Kidney epithelial cell (primary cell): ENCODE measurements around the gene CTIF. TPM values are rescaled to one million over a fixed set of nuclear protein-coding genes. Genes with fewer than 3 reads are reported as not detected.

ENCODE experiments used
- DNase-seq: peaks from one replicate; pipeline ENCODE4 v3.0.0-alpha.2; 2010; ENCODE audit warnings: low read depth
- H3K27me3 ChIP-seq: 2 replicates; pipeline ENCODE4 v1.6.0; 2011; ENCODE audit warnings: low read length; ENCODE audit not compliant: control insufficient read depth, insufficient read depth
- H3K36me3 ChIP-seq: 2 replicates; pipeline ENCODE4 v1.5.1; 2011; ENCODE audit warnings: low read length; ENCODE audit not compliant: control insufficient read depth, insufficient read depth
- H3K4me3 ChIP-seq: 2 replicates; pipeline ENCODE4 v1.5.1; 2011; ENCODE audit warnings: low read depth, mild to moderate bottlenecking, control low read depth, low read length
- total RNA-seq: library from RNA; depleted of rRNA; stranded (reverse); fragments of >200 nt; gene quantifications from 2 replicates; pipeline ENCODE4 v1.2.3, GENCODE V29; 2015
- TF ChIP-seq, protein P1 (sequence below): IDR thresholded peaks from 2 replicates; pipeline ENCODE4 v1.5.1; 2011; ENCODE audit warnings: mild to moderate bottlenecking, moderate library complexity, low read length, control low read depth, inconsistent platforms; ENCODE audit not compliant: insufficient read depth, poor library complexity, severe bottlenecking

The CTIF gene
- total RNA-seq, 1 donor from 2014 or later: 24.3 TPM

- TF ChIP-seq, protein P1, sequence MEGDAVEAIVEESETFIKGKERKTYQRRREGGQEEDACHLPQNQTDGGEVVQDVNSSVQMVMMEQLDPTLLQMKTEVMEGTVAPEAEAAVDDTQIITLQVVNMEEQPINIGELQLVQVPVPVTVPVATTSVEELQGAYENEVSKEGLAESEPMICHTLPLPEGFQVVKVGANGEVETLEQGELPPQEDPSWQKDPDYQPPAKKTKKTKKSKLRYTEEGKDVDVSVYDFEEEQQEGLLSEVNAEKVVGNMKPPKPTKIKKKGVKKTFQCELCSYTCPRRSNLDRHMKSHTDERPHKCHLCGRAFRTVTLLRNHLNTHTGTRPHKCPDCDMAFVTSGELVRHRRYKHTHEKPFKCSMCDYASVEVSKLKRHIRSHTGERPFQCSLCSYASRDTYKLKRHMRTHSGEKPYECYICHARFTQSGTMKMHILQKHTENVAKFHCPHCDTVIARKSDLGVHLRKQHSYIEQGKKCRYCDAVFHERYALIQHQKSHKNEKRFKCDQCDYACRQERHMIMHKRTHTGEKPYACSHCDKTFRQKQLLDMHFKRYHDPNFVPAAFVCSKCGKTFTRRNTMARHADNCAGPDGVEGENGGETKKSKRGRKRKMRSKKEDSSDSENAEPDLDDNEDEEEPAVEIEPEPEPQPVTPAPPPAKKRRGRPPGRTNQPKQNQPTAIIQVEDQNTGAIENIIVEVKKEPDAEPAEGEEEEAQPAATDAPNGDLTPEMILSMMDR: no peak
- Histone ChIP-seq H3K27me3 (no peaks in the 10 kb centered on the region), H3K36me3 (no peaks in the 10 kb centered on the region), H3K4me3 (no peak overlapping the region)
- no peak for DNase-seq
These were observed 357.6 kb downstream of the CTIF start for GRCh38 chr18:48896326-48896874.

- Histone ChIP-seq H3K36me3 (no peaks in the 10 kb centered on the region), H3K4me3 (no peak overlapping the region), H3K27me3 (no peaks in the 10 kb centered on the region)
- TF ChIP-seq, protein P1: peak; percentile 6
- no peak for DNase-seq
These were observed 358.2 kb downstream of the CTIF start for GRCh38 chr18:48896875-48897511.

DNA sequence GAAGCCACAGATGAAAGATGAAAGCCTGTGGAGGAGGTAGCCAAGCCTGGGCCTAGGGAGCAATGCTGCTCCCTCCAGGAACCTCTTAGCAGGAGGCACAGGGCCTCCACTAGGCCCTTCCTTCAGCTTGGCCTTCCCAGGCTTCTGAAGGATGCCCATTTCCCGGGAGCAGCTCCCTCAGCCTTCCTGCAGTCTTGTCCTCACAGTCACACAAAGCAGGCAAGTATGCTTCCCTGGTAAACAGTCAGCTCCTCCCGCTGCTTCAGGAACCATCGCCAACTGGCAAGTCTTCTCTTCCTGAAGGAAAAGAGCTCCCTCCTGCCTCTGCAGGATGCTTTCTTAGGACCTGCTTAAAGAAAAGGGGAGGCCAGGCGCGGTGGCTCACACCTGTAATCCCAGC, 358.7 kb downstream of the CTIF start:
- no peak overlapping the region for H3K4me3 ChIP-seq
- no peak for DNase-seq
- no peaks in the 10 kb centered on the region for H3K36me3 ChIP-seq
- TF ChIP-seq, protein P1: no peak
- no peaks in the 10 kb centered on the region for H3K27me3 ChIP-seq

DNA sequence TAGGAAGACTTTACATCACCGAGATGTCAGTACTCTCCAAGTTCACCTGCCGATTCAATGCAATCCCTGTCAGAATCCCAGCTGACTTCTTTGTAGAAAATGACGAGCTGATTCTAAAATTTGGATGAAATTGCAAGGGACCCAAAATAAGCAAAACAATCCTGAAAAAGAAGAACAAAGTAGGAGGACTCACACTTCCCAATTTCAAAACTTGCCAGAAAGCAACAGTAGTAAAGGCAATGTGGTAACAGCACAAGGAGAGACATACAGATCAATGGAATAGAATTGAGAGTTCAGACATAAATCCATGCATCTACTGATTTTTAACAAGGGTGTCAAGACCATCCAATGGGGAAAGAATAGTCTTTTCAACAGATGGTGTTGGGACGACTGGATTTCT, 359.7 kb downstream of the CTIF start:
- TF ChIP-seq, protein P1: no peak
- no peaks in the 10 kb centered on the region for H3K36me3 ChIP-seq
- no peak overlapping the region for H3K4me3 ChIP-seq
- DNase-seq: no peak
- H3K27me3 ChIP-seq: no peaks in the 10 kb centered on the region

GRCh38 chr18:48899558-48900174, 360.8 kb downstream of the CTIF start:
- Histone ChIP-seq H3K27me3 (no peaks in the 10 kb centered on the region), H3K4me3 (no peak overlapping the region), H3K36me3 (no peaks in the 10 kb centered on the region)
- DNase-seq: no peak
- TF ChIP-seq, protein P1: no peak

DNA sequence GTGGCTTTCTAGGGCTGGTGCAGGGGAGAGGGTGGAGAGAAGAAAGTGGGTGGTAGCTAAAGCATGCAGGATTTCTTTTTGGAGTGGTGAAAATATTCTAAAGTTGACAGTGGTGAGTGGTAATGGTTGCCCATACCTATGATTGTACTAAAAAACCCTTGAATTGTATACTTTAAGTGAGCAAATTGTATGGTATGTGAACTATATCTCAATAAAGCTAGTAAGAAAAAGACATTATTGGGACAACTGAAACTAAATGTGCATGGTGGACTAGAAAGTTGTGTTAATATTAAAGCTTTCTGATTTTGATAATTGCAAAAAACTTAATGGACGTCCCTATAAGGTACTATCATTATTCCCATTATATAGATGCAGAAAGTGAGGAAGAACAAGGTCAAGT, 361.6 kb downstream of the CTIF start:
- TF ChIP-seq, protein P1: no peak
- Histone ChIP-seq H3K36me3 (no peaks in the 10 kb centered on the region), H3K4me3 (no peak overlapping the region), H3K27me3 (no peaks in the 10 kb centered on the region)
- no peak for DNase-seq
